ENCODE data around the gene SLC5A1.

Gene SLC5A1

DNA sequence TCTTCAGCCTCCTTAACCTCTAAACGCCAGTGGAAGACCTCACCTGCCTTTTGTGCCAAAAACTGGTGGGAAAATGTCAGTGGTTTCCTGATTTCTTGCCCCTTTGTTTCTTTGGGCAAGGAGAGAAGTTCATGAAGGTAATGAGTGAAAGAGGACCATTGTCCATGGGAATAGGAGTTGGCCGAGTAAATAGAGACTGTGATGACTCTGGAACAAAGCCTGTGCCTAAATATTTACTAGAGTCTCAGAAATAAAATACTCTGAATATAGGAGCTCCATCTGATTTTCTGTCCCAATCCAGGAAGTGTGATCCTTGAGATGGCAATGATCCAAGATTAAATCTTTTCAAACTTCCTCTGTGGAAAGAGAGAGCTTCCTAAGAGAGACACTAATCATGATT is 12.0 kb downstream of the SLC5A1 start:
- no peaks in the 10 kb centered on the region for H3K79me2 ChIP-seq (ENCODE audit: insufficient read depth, low read length)
- no peaks in the 10 kb centered on the region for H3K9me2 ChIP-seq (replicated peaks; ENCODE audit: insufficient read depth, low read length)
- H3K9ac ChIP-seq (ENCODE audit: low read length), result no peak overlapping the region
- H3K9me3 ChIP-seq (ENCODE audit: insufficient read depth, low read length), result no peaks in the 10 kb centered on the region
- H3K27me3 ChIP-seq (ENCODE audit: low read length), result no peaks in the 10 kb centered on the region
- no peaks in the 10 kb centered on the region for H3K36me3 ChIP-seq (ENCODE audit: low read length)
- no peaks in the 10 kb centered on the region for H4K20me1 ChIP-seq (ENCODE audit: low read depth, low read length)
- no peak overlapping the region for H3K4me3 ChIP-seq (ENCODE audit: insufficient read depth, low read length, poor library complexity, severe bottlenecking)
- no peak overlapping the region for H3K4me2 ChIP-seq (ENCODE audit: low read depth, low read length, poor library complexity, severe bottlenecking)
- no peak overlapping the region for H3K27ac ChIP-seq (ENCODE audit: low read depth, low read length)
- TF ChIP-seq, protein P1, sequence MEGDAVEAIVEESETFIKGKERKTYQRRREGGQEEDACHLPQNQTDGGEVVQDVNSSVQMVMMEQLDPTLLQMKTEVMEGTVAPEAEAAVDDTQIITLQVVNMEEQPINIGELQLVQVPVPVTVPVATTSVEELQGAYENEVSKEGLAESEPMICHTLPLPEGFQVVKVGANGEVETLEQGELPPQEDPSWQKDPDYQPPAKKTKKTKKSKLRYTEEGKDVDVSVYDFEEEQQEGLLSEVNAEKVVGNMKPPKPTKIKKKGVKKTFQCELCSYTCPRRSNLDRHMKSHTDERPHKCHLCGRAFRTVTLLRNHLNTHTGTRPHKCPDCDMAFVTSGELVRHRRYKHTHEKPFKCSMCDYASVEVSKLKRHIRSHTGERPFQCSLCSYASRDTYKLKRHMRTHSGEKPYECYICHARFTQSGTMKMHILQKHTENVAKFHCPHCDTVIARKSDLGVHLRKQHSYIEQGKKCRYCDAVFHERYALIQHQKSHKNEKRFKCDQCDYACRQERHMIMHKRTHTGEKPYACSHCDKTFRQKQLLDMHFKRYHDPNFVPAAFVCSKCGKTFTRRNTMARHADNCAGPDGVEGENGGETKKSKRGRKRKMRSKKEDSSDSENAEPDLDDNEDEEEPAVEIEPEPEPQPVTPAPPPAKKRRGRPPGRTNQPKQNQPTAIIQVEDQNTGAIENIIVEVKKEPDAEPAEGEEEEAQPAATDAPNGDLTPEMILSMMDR (IDR thresholded peaks at IDR 0.05; ENCODE audit: insufficient read depth, low read length, poor library complexity, severe bottlenecking), result no peak
- TF ChIP-seq EZH2phosphoT487 (conservative IDR thresholded peaks at IDR 0.05; ENCODE audit: low read length), result no peak
- H2AFZ ChIP-seq (ENCODE audit: low read depth, low read length, severe bottlenecking), result no peak overlapping the region
- H3F3A ChIP-seq (ENCODE audit: insufficient read depth), result no peaks in the 10 kb centered on the region

DNA sequence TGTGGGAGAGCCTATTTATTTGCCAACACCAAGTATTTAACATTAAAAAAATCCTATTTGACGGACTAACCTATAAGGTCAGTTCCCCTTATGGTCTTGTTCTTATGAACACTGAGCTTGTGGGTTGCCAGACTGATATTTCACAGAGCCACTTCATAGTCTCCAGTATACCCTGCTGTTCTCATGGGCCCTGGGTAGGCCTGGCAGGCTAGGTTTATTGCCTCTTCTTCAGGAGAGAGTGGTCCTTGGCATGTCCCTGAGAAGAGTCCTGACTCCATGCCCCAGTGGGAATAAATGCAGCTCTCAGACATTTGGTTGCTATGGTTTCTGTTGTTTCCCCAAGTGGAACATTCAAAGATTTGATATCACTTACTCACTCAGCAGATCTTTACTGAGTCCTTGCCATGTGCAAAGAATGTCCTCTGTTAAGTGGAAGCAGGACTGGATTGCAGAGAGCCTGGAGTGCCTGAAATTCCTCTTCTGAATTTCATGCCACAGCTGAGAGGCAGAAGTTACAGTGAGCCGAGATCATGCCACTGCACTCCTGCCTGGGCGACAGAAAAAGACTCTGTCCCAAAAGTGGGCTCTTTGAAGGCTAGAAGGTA is 15.7 kb downstream of the SLC5A1 start:
- no peak overlapping the region for H2AFZ ChIP-seq (ENCODE audit: low read depth, low read length, severe bottlenecking)
- H3K9me3 ChIP-seq (ENCODE audit: insufficient read depth, low read length), result no peaks in the 10 kb centered on the region
- H3K79me2 ChIP-seq (ENCODE audit: insufficient read depth, low read length), result no peaks in the 10 kb centered on the region
- H3K27ac ChIP-seq (ENCODE audit: low read depth, low read length), result no peak overlapping the region
- no peak for TF ChIP-seq EZH2phosphoT487 (conservative IDR thresholded peaks at IDR 0.05; ENCODE audit: low read length)
- TF ChIP-seq, protein P1 (IDR thresholded peaks at IDR 0.05; ENCODE audit: insufficient read depth, low read length, poor library complexity, severe bottlenecking), result no peak
- no peaks in the 10 kb centered on the region for H3F3A ChIP-seq (ENCODE audit: insufficient read depth)
- H3K36me3 ChIP-seq (ENCODE audit: low read length), result no peaks in the 10 kb centered on the region
- H3K4me3 ChIP-seq (ENCODE audit: insufficient read depth, low read length, poor library complexity, severe bottlenecking), result no peak overlapping the region
- H3K4me2 ChIP-seq (ENCODE audit: low read depth, low read length, poor library complexity, severe bottlenecking), result no peak overlapping the region
- no peaks in the 10 kb centered on the region for H3K9me2 ChIP-seq (replicated peaks; ENCODE audit: insufficient read depth, low read length)
- H3K27me3 ChIP-seq (ENCODE audit: low read length), result no peaks in the 10 kb centered on the region
- H3K9ac ChIP-seq (ENCODE audit: low read length), result no peak overlapping the region
- H4K20me1 ChIP-seq (ENCODE audit: low read depth, low read length), result no peaks in the 10 kb centered on the region

DNA sequence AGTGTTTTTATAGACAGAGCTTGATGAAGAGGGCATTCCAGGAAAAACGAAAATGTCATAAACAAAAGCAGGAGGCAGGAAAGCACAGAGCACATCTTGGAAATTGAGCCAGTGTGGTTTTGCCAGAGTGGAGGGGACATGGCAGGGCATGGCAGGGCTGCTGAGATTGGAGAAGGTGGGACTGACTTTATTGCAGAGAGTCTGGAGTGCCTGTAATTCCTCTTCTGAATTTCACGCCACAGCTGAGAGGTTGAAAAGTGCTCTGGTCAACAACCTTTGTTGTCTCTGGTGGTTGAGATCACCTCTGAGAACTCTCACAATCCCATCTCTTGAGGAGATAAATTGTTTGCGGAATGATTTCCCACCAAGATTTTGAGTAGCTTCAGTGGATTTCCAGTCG is 16.4 kb downstream of the SLC5A1 start:
- Histone ChIP-seq H3K9me2 (replicated peaks; ENCODE audit: insufficient read depth, low read length) (no peaks in the 10 kb centered on the region), H3K4me3 (ENCODE audit: insufficient read depth, low read length, poor library complexity, severe bottlenecking) (no peak overlapping the region), H3K4me2 (ENCODE audit: low read depth, low read length, poor library complexity, severe bottlenecking) (no peak overlapping the region), H3K36me3 (ENCODE audit: low read length) (no peaks in the 10 kb centered on the region), H3F3A (ENCODE audit: insufficient read depth) (no peaks in the 10 kb centered on the region), H4K20me1 (ENCODE audit: low read depth, low read length) (no peaks in the 10 kb centered on the region), H3K9ac (ENCODE audit: low read length) (no peak overlapping the region), H3K27ac (ENCODE audit: low read depth, low read length) (no peak overlapping the region), H2AFZ (ENCODE audit: low read depth, low read length, severe bottlenecking) (no peak overlapping the region), H3K79me2 (ENCODE audit: insufficient read depth, low read length) (no peaks in the 10 kb centered on the region), H3K27me3 (ENCODE audit: low read length) (no peaks in the 10 kb centered on the region), H3K9me3 (ENCODE audit: insufficient read depth, low read length) (no peaks in the 10 kb centered on the region)
- no peak for TF ChIP-seq EZH2phosphoT487 (conservative IDR thresholded peaks at IDR 0.05; ENCODE audit: low read length)
- TF ChIP-seq, protein P1 (IDR thresholded peaks at IDR 0.05; ENCODE audit: insufficient read depth, low read length, poor library complexity, severe bottlenecking), result no peak

All from SU-DHL-6 (cell line).